ENCODE measurements around the gene ANOS1.

Gene ANOS1

GRCh38 chrX:8717354-8717753 is 14.6 kb downstream of the ANOS1 start:
- DNase-seq (ENCODE audit: low read depth, low spot score) = no peak

DNA sequence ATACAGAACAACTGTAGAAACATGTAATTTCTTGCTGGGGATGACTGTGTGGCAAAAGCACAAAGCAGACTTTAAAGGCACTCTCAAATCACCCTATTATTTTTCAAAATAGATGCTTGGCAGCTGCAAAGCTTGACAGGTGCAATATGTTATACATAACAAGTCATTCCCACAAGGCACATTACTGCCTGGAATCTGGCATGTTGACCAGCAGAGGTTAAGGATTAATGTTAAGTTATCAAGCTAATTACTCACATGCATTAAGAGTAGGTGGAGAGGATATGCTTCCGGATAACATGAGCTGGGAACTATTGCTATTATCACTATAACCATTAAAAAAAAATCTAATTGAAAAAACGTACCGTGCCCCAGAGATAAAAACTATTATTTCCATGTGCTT is 17.8 kb downstream of the ANOS1 start:
- DNase-seq (ENCODE audit: low read depth, low spot score) = no peak

DNA sequence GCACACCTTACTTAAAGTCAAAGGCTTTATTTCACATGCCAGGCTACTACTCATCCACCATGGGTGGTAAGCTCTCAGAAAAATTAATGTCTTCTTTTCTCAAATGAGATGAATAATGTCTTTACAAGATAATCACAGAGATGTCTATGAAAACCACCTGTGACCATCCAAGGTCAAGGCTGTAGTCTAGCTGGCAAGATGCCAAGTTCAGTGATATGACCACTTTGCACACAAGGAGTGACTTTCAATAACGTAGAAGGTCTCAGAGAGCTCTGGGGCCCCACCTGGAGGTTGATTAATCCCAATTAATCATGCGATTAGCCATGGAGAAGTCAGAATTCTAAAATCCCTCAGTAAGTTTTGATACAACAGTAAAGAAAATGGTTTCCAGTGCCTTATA is 20.5 kb downstream of the ANOS1 start:
- no peak for DNase-seq (ENCODE audit: low read depth, low spot score)

DNA sequence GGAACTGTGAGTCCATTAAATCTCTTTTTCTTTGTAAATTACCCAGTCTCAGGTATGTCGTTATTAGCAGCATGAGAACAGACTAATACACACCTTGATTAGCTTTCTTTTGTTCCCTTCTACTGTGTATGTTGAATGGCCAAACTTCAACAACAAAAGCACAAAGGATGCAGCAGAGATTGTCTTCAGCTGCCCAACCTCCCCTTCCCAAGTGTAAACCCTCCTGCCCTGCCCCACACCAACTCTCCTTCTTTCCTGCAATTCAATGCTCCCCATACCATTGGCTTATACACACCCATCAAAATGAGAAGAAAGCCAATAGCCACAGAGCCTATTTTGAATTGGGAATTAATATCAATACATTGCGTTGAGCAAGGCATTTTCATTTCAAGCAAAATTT is 27.8 kb downstream of the ANOS1 start:
- DNase-seq (ENCODE audit: low read depth, low spot score) = no peak

GRCh38 chrX:8692871-8693270 is 39.1 kb downstream of the ANOS1 start:
- DNase-seq (ENCODE audit: low read depth, low spot score) = no peak

DNA sequence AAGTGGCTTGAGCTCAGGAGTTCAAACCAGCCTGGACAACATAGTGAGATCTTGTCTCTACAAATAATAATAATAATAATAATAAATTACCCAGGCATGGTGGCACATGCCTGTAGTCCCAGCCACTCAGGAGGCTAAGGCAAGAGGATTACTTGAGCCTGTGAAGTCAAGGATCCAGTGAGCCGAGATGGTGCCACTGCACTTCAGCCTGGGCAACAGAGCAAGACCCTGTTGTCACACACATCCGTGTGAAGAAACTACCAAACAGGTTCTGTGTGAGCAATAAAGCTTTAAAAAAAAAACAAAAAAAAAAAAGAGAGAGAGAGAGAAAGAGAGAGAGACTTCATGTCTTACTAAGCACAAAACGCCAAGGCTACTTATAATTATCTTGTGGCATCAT is 42.5 kb downstream of the ANOS1 start:
- DNase-seq (ENCODE audit: low read depth, low spot score) = no peak

- no peak for DNase-seq (ENCODE audit: low read depth, low spot score)
Measured at GRCh38 chrX:8688776-8689175, 43.2 kb downstream of the ANOS1 start.

- DNase-seq (ENCODE audit: low read depth, low spot score) = no peak
Measured at GRCh38 chrX:8684201-8684965, 47.6 kb downstream of the ANOS1 start.

DNA sequence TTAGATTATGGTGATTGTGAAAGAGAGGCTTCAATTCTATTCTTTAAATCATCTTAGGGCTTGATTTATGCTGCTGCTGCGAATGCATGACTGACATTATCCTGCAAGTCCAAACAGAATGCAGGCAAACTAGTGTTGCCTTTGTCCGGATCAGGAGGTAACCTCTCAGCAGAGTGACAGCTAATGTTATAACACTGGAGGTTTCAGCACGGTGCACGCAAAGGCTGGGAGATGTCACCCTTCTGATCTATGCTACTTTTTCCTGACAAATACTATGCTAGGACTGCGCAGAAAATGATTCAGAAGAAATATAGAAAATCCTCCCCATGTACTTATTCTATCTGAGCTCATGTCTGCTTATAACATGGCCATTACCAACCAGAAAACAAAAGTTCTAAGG is 48.2 kb downstream of the ANOS1 start:
- DNase-seq (ENCODE audit: low read depth, low spot score) = no peak

DNA sequence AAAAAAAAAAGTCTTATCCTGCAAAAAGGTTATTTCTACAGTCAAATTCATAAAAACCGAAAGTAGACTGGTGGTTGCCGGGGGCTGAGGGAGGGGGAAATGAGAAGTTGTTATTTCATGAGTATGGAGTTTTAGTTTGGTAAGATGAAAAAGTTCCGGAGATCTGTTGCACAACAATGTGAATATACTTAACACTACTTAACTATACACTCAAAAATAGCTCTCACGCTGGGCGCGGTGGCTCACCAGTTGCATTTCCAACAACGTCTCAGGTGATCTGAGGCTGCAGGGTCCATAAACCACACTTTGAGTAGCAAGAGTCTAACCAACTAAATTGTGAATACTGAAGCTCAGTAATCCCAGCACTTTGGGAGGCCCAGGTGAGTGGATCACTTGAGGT is 52.4 kb downstream of the ANOS1 start:
- DNase-seq (ENCODE audit: low read depth, low spot score) = no peak

- no peak for DNase-seq (ENCODE audit: low read depth, low spot score)
Measured at GRCh38 chrX:8675006-8675630, 56.8 kb downstream of the ANOS1 start.

GRCh38 chrX:8673201-8673600 is 58.7 kb downstream of the ANOS1 start:
- no peak for DNase-seq (ENCODE audit: low read depth, low spot score)

GRCh38 chrX:8672176-8672575 is 59.8 kb downstream of the ANOS1 start:
- no peak for DNase-seq (ENCODE audit: low read depth, low spot score)

DNA sequence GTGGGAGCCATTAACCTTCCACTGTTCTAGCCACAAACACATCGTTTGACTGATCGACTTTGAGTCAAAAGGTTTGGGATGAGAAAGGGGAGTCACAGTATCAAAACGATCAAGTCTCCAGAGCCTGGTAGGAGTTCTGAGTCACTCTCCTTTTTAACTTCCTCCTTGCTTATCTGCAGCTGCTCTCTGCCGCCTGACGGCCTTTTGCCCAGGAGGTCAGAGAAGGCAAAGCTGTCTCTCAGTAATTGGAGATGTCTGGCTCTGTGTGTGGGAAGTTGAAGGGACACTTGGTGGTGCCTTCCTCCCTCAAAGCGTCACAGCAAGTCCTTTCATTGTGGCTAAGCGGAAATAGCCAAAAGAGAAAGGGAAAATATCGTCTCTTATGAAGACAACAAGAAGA is 63.1 kb downstream of the ANOS1 start:
- DNase-seq (ENCODE audit: low read depth, low spot score) = no peak

- no peak for DNase-seq (ENCODE audit: low read depth, low spot score)
Measured at GRCh38 chrX:8663325-8663724, 68.6 kb downstream of the ANOS1 start.

DNA sequence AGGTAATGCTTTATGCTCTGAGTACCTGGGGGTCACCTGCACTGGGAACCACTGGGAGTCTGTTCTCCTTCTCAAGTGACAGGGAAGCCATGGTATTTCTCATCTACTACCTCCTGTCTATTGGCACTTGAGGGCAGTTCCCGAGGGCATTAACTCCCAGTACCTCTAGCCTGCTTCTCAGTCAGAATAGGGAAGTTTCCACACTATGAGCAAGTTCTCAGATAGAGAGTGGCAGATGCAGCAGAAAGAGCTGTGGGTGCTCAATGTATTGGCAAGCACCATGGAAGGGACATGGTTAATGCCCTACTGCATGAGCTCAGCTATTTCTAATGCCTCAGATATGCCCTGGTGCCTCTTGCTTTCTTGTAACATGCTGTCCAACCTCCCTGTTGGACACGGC is 74.1 kb downstream of the ANOS1 start:
- no peak for DNase-seq (ENCODE audit: low read depth, low spot score)

DNA sequence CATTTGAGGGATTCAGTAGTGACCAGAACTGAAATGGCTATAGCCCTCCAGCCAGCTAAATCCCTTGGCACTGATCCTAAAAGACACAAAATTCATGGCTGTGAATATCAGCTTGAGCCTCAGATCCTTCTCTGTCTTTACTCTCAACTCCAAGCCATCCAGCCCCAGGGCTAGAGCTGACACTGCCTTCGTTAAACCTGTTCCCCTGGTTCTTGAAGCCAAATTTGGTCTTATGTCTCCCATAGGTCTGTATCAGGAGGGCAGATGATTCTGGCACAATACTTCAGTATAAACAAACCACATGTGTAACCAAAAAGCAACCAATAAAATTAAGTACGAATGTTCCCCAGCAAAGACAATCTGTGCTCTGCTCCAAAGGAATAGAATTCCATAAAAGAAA is 78.0 kb downstream of the ANOS1 start:
- DNase-seq (ENCODE audit: low read depth, low spot score) = no peak

DNA sequence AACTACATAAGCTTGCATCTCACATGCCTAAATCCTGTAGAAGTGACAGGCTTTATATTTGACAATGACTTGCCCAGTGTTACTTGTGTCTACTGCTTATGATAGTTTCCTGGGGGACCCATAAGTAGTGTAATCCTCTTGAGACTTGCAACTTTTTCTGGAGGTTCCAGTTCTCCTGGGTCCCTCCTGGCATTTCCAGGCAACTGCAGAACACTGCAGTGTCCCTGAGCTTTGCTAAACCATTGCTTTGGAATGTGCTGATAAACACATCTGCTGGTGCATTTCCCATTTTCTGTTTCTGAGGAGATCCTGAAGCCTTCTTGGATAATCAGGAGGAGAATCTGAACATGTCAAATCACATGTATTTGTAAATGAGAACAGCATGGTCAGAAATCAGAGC is 82.0 kb downstream of the ANOS1 start:
- DNase-seq (ENCODE audit: low read depth, low spot score) = no peak

DNA sequence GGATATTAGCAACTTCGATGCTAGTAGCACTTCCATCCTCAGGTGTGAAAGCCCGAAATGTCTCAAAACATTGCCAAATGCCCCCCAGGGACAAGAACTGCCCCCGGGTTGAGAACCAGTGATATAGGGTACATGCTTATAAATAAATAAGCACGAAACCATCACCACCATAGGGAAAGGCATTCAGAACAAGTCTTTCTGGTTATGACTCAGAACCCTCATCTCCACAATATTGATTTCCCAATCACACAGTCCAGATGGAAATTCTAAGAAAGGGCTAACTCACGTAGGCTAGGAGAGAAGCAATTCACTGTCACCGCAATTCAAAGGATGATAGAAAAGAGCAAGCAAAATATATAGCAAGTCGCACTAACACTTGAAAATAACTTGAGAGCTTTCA is 84.8 kb downstream of the ANOS1 start:
- DNase-seq (ENCODE audit: low read depth, low spot score) = no peak

DNA sequence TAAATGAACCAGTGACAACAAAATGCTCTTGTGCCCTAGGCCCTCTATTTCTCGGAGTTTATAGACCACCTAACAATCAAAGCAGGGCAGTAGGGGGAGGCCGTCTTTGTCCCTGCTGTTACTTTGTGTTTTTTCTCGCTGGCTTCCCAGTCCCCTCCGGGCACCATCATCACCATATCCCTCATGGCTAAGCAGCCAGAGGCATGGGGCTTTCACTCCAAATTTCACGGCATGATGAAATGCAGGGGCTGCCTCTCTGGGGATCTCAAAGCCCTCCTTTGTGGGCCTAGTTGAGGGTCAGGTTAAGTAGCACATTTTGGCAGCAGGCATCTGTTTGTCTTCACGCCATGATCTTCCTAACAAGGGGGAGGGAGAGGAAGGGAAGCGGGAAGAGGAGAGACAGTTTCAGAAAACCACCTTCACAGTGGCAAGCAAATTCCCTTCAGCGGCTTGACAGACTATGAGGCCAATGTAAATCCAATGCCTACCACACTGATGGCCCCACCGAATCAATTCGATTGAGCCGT is 91.9 kb downstream of the ANOS1 start:
- DNase-seq (ENCODE audit: low read depth, low spot score) = no peak

DNA sequence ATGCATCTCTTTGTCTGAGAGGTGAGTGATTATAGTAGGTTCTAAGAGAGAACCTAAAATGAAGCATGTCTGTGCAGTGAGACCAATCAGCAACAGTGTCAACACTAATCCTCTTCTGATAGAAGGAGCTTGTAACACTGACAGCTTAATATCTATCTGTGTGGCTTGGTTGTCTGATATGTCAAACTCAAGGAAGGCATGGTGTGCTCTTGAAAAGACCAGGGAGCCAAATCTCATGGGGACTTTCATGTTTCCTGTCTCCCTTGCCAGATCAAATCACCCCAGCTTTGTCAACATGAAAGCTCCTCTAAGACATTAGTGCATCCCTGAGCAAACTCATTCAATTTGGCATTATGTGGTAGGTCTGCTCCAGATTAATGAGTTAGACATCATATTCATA is 95.4 kb downstream of the ANOS1 start:
- DNase-seq (ENCODE audit: low read depth, low spot score) = no peak

DNA sequence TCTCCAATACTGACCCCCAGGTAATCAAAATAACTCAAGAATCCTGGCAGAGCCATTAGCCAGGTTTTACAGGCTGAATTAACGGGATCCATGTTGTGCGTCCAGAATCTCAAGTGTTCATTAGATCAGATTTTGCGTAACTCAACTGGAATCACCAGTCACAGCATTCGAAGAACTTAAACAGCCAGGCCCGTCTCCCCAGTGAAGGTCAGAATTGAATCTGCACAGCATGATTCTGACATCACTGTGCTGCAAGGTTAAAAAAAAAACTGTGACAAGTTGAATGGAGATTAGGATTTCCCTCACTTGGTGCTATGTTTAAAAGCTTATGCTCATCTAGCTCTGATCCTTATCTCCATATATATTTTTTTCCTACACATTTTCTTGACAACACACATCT is 96.1 kb downstream of the ANOS1 start:
- DNase-seq (ENCODE audit: low read depth, low spot score) = no peak

DNA sequence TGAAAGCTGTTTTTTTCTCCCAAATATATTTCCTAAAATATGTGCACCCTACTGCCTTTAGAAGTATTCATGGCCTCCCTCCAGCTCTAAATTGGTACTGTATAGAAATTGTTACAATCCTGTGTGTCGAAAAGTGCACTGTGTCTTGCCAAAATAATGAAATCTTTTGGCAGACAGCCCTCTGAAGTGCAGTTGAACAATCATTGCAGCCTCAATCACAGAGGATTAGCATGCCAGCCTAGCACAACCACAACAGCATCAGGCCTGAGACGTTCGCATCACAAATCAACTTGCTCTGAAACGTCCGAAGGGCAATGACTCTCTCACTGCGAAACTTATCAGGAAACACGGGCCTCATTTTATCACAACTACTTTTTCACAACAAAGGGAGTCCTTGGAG is 99.0 kb downstream of the ANOS1 start:
- no peak for DNase-seq (ENCODE audit: low read depth, low spot score)

All from smooth muscle cell of the brain vasculature (primary cell).